Mononuclear cell (primary cell): ENCODE measurements around the gene GSE1. TPM values are rescaled to one million over a fixed set of nuclear protein-coding genes. Genes with fewer than 3 reads are reported as not detected.

Experiments used
- H3K27me3 ChIP-seq: 2 replicates; pipeline ENCODE4 v1.6.0; 2011; ENCODE audit warnings: low read length, control low read depth; ENCODE audit not compliant: insufficient read depth
- H3K4me1 ChIP-seq: 2 replicates; pipeline ENCODE4 v1.5.1; 2011; ENCODE audit warnings: mild to moderate bottlenecking, low read length, control low read depth; ENCODE audit not compliant: insufficient read depth
- H3K4me3 ChIP-seq: 2 replicates; pipeline ENCODE4 v1.5.1; 2011; ENCODE audit warnings: mild to moderate bottlenecking, low read length, moderate library complexity
- H3K9me3 ChIP-seq: 2 replicates; pipeline ENCODE4 v1.5.1; 2011; ENCODE audit warnings: low read depth, mild to moderate bottlenecking, control low read depth, low read length
- total RNA-seq: library from RNA; depleted of rRNA; stranded (reverse); fragments of >200 nt; gene quantifications from one replicate; pipeline ENCODE4 v1.2.3, GENCODE V29; 2012

Gene GSE1
- total RNA-seq, 1 donor = 34.3 TPM

DNA sequence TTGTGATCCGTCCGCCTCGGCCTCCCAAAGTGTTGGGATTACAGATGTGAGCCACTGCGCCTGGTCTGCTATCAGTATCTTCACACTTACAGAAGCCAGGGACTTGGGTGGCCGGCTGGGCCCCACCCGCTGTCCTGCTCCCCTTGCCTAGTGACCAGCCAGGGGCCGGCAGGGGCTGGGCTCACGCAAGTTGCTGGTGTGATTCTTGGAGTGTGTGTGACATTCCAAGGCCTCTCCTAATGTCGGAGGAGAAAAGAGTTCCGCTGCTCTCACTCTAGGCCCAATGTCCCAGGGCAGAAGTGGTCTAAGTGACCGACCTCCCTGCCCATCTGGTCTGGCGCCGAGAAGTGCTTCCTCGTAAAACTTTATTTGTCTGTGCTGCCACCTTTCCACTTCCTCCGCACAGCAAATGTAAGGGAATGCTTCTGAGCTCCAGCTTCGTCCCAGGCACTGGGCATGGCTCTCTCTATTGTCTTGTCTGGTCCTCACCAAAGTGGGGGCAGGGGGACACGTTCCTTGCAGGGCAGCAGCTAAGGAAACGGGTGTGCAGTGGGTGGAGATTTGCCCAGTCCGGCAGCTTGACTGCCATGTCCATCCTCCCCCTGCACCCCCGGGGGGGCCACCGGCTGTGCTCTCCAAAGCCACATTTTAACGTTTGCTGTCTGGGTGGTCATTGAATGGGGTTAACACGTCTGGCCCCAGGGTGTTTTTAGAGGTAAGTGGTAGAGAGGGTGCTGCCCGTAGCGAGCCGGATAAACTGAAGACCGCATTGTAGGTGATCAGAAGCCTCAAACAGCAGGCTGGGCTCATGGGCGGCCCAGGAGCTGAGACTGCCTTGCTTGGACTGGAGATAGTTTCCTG is 7.8 kb upstream of the GSE1 start:
- no peaks in the 10 kb centered on the region for H3K9me3 ChIP-seq
- H3K27me3 ChIP-seq = no peaks in the 10 kb centered on the region
- H3K4me3 ChIP-seq = no peak overlapping the region
- H3K4me1 ChIP-seq = peaks cover 31% of the 10 kb centered on the region

DNA sequence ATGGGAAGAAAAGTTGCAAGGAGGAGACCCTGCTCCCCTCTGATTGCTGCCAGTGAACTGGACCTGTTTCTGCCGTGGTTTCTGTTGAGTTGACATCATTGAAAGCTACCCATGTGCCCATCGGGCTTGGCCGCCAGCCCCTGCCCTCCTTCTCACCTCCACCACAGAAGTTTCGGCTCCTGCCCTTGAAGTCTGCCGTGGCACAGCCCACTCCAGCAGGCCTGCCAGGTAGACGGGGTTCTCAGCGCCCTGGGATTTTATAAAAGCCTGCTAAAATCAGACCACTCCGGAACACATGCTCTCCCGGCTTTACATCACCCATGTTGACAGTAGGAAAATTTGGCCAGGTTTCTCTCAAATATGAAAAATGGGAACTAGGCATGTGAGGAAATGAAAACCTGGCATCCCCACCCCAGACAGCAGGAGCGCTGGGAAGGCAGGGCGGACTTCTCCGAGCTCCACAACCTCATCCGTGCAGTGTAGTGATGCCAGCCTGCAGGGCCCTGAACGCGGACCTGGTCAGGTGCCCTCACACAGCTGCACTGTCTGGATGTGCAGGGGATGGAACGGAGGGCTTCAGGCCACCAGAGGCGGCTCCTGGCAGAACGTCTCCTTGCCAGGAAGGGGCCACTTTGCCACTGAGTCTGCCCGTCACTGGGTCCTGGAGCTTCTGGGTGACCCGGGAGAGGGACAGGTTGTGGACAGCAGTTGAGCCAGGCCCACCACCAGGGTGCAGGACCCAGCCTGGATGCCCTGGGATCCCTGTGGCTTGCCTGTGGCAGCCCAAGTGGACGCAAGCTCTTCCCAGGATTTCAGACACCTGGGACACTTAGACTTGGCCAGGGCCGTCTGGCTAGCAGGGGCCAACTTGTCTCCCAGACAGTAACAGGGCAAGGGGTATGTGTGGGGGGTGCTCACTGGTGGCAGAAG is 6.9 kb upstream of the GSE1 start:
- Histone ChIP-seq H3K4me1 (peaks cover 39% of the 10 kb centered on the region), H3K4me3 (no peak overlapping the region), H3K9me3 (no peaks in the 10 kb centered on the region), H3K27me3 (no peaks in the 10 kb centered on the region)

- H3K4me1 ChIP-seq = peaks cover 43% of the 10 kb centered on the region
- H3K27me3 ChIP-seq = no peaks in the 10 kb centered on the region
- no peak overlapping the region for H3K4me3 ChIP-seq
- no peaks in the 10 kb centered on the region for H3K9me3 ChIP-seq
Measured at GRCh38 chr16:85606904-85607303, 6.2 kb upstream of the GSE1 start.

- peaks cover 45% of the 10 kb centered on the region for H3K4me1 ChIP-seq
- no peak overlapping the region for H3K4me3 ChIP-seq
- no peaks in the 10 kb centered on the region for H3K9me3 ChIP-seq
- H3K27me3 ChIP-seq = no peaks in the 10 kb centered on the region
Measured at GRCh38 chr16:85607321-85607765, 5.8 kb upstream of the GSE1 start.

DNA sequence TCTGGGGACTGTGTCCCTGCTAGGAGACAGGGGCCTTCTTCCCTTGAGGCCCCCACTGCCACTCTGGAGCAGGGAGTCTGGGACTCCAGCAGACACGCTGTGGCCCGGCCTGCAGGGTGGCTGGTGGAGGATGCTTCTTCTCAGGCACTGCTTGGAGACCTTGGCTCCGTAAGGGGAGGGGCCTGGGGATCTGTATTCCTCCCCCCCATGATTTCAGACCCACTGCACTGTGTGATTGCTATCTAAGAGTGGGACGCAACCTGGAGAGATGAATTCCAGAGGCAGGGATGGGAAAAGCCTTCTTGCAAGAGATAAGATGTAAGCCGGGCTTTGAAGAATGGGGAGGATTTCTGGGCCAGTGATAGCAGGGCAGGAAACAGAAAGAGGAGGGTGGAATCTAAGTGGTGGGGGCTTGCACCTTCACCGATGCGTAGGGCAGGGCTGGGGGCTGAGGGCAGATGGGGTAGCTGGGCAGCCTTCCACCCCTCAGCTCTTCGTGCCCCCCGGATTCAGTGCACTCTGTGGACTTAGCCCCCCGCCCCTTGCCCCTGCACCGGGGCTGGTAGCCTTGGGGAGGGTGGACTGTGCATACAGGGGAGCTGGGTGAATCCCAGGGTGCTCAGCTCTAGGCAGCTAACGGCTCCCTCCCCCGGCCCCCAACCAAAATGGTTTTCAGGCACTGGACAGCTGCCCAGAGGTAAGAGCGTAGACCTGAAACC is 5.2 kb upstream of the GSE1 start:
- H3K4me1 ChIP-seq = peaks cover 46% of the 10 kb centered on the region
- no peaks in the 10 kb centered on the region for H3K27me3 ChIP-seq
- H3K9me3 ChIP-seq = no peaks in the 10 kb centered on the region
- no peak overlapping the region for H3K4me3 ChIP-seq

DNA sequence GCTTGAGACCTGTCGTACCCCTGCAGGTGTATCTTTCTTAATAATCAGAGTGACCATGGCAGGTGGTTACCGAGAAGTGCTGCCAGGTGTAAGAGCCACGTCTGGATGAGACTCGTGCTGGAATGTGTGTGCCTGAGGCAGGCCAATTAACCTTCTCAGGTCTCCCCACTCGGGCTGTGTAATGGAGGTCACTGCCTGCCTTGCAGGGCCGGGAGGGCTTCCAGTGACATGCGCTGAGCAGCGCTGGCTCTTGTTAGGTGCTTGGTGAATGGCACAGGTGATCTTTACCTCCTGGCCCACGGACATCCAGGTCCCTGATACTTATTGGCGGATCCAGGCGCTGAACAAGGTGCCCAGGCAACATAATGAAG is 4.6 kb upstream of the GSE1 start:
- H3K27me3 ChIP-seq = no peaks in the 10 kb centered on the region
- peaks cover 44% of the 10 kb centered on the region for H3K4me1 ChIP-seq
- H3K4me3 ChIP-seq = no peak overlapping the region
- H3K9me3 ChIP-seq = no peaks in the 10 kb centered on the region

DNA sequence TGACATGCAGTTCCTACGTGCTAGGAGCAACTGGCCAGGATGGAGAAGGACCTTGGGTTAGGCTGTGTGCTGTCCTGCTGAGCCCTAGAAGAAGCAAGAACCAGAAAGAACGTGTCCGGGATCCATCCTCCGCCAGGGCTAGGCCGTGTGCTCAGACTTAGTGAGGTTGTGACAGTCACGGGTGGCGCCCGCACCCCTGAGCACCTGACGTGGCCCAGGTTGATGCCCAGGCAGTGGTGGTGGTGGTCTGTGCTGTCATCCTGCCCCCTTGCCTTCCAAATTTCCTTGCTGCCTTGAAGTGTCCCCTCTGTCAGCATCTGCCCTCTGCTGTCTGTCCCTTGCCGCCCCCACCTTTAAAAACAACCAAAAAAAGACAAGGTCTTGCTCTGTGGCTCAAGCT is 4.2 kb upstream of the GSE1 start:
- H3K4me1 ChIP-seq = peaks cover 44% of the 10 kb centered on the region
- no peaks in the 10 kb centered on the region for H3K9me3 ChIP-seq
- no peaks in the 10 kb centered on the region for H3K27me3 ChIP-seq
- no peak overlapping the region for H3K4me3 ChIP-seq

- Histone ChIP-seq H3K9me3 (no peaks in the 10 kb centered on the region), H3K4me1 (peaks cover 47% of the 10 kb centered on the region), H3K4me3 (no peak overlapping the region)
Measured at GRCh38 chr16:85609539-85609938, 3.6 kb upstream of the GSE1 start.

GRCh38 chr16:85610059-85610445 is 3.1 kb upstream of the GSE1 start:
- H3K4me1 ChIP-seq = peaks cover 52% of the 10 kb centered on the region
- H3K9me3 ChIP-seq = no peaks in the 10 kb centered on the region
- no peak overlapping the region for H3K4me3 ChIP-seq
- H3K27me3 ChIP-seq = no peaks in the 10 kb centered on the region

More at GRCh38 chr16:85609539-85609938, 3.6 kb upstream of the GSE1 start:
- no peaks in the 10 kb centered on the region for H3K27me3 ChIP-seq

DNA sequence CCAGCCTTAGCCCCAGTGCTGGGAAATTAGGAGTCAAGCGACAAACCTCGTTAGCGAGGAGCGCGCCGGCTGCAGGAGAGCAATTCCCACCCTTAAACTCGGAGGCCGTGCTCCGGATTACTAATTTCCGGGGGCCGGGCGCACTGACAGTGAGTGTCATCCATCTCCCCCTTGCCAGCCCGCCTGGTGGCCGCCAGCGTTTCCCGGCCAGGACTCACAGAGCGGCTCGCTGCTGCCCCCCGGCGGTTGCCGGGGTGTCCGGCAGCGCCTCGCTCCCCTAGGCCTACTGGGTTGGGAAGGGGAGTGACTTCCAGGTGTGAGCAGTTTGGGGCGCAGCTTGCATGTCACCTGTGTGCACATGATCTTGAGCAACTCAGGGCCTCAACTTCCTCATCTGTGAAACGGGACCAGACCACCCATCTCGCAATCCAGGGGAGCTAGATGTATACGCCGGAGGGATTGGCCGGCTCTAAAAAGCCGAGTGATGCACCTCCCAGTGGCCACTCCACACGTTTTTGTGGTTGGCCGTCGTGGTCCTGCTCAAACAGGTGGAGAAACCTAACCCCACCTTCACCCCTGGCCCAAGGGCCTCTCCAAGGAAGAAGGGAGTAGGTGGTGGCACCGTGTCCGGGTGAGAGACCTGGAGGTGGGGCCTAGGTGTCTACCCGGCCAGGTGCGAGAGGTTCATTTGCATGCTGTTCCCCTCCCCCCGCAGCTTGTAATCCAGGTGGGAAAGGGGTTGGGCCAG is 2.5 kb upstream of the GSE1 start:
- H3K27me3 ChIP-seq = no peaks in the 10 kb centered on the region
- H3K9me3 ChIP-seq = no peaks in the 10 kb centered on the region
- peaks cover 58% of the 10 kb centered on the region for H3K4me1 ChIP-seq
- peak overlapping the region; percentile 15 for H3K4me3 ChIP-seq

DNA sequence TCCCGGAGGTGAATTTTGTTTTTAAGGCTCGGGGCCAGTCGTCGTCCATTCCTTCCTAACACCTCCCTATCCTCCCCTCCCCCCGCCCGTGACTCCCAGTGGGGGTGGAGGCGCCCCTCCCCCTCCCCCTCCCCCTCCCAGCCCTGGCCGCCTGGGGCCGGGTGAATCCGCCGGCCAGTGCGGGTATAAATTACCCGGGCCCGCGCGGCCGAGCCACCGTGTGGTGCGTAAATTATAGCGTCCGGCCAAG is 2.0 kb upstream of the GSE1 start:
- Histone ChIP-seq H3K9me3 (no peaks in the 10 kb centered on the region), H3K4me1 (peaks cover 63% of the 10 kb centered on the region), H3K4me3 (peak overlapping the region; percentile 28), H3K27me3 (no peaks in the 10 kb centered on the region)

DNA sequence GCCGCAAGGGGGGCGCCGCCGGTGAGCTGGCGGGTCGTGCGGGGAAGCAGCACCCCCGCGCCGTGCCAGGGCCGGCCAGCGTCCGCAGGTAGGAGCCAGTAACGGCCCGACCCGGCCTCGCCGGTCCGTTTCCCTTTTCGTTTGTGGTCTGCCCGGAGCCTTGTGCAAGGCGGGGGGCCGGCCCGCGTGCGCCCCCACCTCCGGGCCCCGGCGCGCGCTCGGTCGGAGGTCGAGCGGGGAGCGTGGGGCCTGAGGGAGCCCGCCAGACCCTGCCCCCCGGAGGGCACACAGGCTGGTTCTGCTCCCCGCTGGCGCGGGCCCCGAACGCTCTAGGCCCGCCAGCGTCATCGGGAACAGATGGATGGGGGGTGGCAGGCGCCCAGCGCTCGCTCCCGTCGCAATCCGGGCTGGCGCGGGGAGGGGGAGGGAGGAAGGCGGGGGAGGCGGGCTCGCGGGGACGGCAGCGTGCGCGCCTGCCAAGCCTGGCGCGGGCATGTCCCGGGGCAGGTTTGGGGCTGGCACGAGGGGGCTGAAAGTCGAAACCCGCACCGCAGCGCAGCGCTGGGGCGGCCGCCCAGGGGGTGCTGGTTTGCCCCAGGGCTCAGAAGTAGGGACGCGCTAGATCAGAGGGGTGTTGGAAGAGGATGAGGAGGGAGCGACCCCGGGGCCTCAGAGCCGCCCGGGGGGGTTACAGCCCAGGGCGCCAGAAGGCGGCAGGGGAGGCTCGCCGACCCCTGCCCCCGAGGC is 1.5 kb upstream of the GSE1 start:
- H3K4me1 ChIP-seq = peaks cover 63% of the 10 kb centered on the region
- no peaks in the 10 kb centered on the region for H3K9me3 ChIP-seq
- peak overlapping the region; percentile 28 for H3K4me3 ChIP-seq
- H3K27me3 ChIP-seq = no peaks in the 10 kb centered on the region

DNA sequence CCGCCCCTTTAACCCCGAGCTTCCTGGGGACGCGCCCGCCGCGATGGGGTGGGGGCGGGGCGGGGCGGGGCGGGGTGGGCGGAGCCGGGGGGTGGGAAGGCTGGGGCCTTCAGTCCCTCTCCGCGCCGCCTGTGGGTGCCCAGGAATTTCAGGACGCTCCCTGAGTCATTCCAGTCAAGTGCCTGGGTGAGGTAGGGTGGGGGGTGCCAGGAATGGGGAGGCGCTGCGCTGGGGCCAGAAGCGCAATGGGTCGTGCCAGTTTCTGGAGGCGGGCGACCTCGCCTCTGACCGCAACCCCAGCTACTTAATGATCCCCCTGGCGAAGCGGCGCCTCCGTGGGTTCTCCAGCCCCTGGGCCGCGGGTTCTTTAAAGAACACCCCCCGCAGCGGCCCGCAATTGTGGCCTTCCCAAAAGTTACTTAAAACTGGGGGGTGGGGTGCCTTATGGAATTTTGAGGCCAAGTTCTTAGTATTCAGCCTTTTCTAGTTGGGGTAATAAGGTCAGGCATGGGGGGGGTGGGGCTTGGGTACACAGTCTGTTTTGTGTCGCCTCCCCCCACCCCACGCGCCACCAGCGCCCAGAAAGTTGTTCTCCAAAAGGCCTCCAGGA is 826 bp upstream of the GSE1 start:
- H3K4me1 ChIP-seq = peaks cover 66% of the 10 kb centered on the region
- H3K27me3 ChIP-seq = no peaks in the 10 kb centered on the region
- no peaks in the 10 kb centered on the region for H3K9me3 ChIP-seq
- H3K4me3 ChIP-seq = peak overlapping the region; percentile 41
